Activated naive CD8-positive, alpha-beta T cell (primary cell): ENCODE results near the gene GABRB1.

Source experiments
- H3K27ac Mint-ChIP-seq: one replicate; pipeline ENCODE4 v1.8.0; 2021; ENCODE audit warnings: mixed read lengths
- H3K27me3 Mint-ChIP-seq: one replicate; pipeline ENCODE4 v1.8.0; 2021; ENCODE audit warnings: mixed read lengths
- H3K36me3 Mint-ChIP-seq: one replicate; pipeline ENCODE4 v1.8.0; 2021; ENCODE audit warnings: mixed read lengths
- H3K4me1 Mint-ChIP-seq: one replicate; pipeline ENCODE4 v1.8.0; 2021; ENCODE audit warnings: low read depth, mixed read lengths
- H3K4me3 Mint-ChIP-seq: one replicate; pipeline ENCODE4 v1.8.0; 2021; ENCODE audit warnings: mild to moderate bottlenecking, mixed read lengths
- H3K9me3 Mint-ChIP-seq: one replicate; pipeline ENCODE4 v1.8.0; 2021; ENCODE audit warnings: low read depth, mixed read lengths

Gene GABRB1

DNA sequence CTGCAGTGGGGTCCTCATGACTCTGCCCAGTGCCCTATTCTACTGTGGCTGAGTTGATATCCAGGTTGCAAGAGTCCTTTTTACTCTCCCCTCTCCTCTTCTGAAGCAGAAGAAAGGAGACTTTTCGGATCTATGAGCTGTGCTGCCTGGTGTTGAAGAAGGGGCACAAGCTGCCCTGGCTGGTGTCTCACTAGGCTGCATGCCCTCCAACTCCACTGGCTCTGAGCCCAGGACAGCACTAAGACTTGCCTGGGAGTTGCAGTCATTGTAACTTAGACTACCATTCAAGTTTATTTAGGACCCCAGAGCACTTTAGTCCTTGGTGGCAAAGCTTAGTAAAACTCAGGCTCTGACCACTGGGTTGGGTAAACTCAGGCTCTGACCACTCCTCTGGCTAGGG lies 89.4 kb downstream of the GABRB1 start:
- Mint-ChIP-seq H3K27me3 (peaks cover 2% of the 10 kb centered on the region), H3K4me3 (no peak overlapping the region), H3K36me3 (no peaks in the 10 kb centered on the region), H3K27ac (no peak overlapping the region), H3K9me3 (no peaks in the 10 kb centered on the region), H3K4me1 (no peaks in the 10 kb centered on the region)

DNA sequence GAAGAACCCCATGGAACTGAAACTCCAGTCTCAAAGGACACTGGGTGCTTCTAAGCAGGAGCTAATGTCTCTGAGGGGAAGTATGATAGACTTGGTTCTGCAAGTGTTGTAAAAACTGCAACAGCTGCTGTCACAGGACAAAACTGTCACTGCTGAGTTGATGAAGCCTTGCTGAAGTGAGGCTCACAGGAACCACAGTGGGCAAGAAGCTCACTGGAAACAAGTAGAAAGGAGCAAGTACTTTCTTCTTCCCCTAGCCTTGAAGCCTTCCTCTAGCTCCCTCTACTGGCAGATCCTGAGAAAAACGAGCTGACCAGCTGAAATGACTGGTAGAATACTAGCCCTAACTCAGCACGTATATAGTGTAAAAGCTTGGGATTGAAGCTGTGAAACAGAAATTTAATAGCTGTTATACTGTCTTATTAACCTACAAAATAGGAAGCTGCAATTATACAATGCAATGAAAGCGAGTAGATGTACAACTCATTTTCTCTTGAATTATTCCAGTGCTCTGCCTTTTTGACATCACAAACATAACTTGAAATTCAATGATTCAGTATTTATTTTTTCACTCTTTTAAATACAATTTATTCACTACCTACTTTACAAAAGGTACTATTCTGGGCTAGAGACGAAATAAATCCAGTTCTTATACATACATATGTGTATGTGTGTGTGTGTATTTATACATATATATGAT lies 91.4 kb downstream of the GABRB1 start:
- no peak overlapping the region for H3K27ac Mint-ChIP-seq
- peaks cover 2% of the 10 kb centered on the region for H3K27me3 Mint-ChIP-seq
- no peaks in the 10 kb centered on the region for H3K36me3 Mint-ChIP-seq
- no peaks in the 10 kb centered on the region for H3K9me3 Mint-ChIP-seq
- no peak overlapping the region for H3K4me3 Mint-ChIP-seq
- no peaks in the 10 kb centered on the region for H3K4me1 Mint-ChIP-seq

DNA sequence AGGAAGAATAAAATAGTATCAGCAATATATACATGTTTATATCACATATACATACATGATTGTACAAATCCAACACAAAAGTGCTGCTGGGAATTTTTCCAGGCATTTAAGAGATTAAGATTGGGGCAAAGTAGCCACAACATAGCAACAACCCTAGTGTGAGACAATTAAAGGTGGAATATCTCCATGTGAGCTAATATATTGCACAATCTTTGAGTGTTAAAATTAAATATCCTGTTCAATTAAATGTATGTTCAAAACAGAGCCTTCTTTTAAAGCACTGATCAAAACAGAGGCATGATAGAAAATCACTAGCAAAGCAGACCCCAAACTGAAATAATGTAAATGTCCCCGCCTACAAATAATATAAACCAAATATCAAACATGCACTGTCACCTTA lies 97.6 kb downstream of the GABRB1 start:
- Mint-ChIP-seq H3K36me3 (no peaks in the 10 kb centered on the region), H3K4me3 (no peak overlapping the region), H3K27me3 (peaks cover 2% of the 10 kb centered on the region)

DNA sequence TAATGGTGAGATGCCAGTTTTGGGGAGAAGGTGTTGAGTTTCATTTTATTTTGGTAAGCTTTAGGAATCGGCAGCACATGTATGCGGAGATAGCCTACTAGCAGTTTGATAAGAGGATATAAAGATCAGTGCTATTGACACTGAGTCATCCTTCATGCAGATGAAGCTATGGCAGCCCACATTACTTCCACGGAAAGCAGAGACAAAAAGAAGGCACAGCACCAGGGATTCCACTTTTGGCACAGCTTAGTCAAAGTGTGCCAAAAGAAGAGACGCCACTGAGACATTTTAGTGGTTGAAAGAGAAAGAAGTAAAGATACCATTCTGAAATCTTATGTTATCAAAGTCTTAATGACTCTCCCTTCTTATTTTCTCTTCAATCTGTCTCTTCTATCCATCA lies 103.8 kb downstream of the GABRB1 start:
- Mint-ChIP-seq H3K36me3 (no peaks in the 10 kb centered on the region), H3K4me1 (no peaks in the 10 kb centered on the region), H3K4me3 (no peak overlapping the region), H3K27ac (no peak overlapping the region), H3K9me3 (no peaks in the 10 kb centered on the region), H3K27me3 (no peaks in the 10 kb centered on the region)

More for the DNA sequence above, 97.6 kb downstream of the GABRB1 start:
- Mint-ChIP-seq H3K27ac (no peak overlapping the region), H3K4me1 (no peaks in the 10 kb centered on the region), H3K9me3 (no peaks in the 10 kb centered on the region)

DNA sequence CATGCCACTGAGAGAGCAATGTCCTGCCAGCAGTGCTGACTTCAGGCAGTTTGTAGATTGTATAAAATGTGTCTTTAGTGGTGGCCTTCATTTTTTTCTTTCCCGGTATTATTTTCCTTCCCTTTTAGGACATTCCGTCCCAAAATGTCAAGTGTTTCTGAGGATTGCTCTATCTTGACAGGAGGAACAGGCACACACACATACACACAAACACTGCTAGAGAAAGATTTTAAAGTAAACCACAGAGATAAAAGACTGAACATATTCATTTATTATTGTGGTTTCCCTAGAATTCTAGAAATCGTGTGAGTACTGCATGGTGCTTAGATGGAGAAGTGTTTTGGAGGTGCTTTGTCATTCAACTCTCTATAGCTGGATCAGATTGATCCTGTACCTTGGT lies 111.9 kb downstream of the GABRB1 start:
- Mint-ChIP-seq H3K9me3 (no peaks in the 10 kb centered on the region), H3K4me1 (no peaks in the 10 kb centered on the region), H3K27me3 (peaks cover 6% of the 10 kb centered on the region), H3K4me3 (no peak overlapping the region), H3K27ac (no peak overlapping the region), H3K36me3 (no peaks in the 10 kb centered on the region)

DNA sequence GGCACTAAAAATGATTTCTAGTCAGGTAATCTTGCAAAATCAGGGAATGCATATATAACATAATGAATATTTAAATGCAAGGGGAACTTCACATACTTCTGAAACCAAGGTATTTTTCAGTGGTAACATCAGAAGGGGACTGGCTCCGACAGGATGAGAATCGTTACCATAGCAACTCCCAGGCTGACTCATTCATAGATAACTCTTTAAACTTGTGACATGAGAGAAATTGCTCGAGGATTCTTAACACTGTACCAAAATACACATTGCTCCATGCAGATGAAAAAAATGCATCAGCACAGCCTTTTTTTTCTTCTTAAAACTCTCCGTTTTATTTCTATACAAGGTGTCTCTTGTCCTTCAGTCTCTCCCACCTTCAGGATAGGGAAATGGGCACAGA lies 114.3 kb downstream of the GABRB1 start:
- Mint-ChIP-seq H3K36me3 (no peaks in the 10 kb centered on the region), H3K27ac (no peak overlapping the region), H3K4me1 (no peaks in the 10 kb centered on the region), H3K9me3 (no peaks in the 10 kb centered on the region), H3K4me3 (no peak overlapping the region), H3K27me3 (peaks cover 6% of the 10 kb centered on the region)

DNA sequence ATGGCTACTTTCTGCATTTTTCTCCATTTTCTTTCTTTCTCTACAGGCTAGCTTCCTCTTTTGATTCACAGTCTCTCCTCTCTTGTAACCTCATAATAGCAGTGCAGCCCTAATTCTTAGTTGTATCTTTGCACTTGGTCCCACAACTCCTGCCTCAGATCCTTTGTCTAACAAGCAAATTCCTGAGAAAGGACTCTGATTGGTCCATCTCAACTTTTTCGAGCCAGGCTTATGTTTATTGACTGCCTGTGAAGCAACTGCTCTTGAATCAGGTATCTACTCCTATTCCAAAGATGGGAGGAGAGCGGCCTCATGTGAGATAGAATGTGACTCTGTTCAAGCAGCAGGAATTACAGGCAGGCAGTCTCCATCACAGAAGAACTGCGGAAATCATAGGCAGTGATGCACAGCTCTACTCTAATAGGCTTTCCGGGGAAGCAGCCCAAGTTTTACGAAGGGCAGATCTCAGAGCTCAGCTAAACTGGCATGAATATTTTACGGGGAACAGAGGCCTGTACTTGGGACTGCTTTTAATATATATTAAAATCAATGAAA lies 123.5 kb downstream of the GABRB1 start:
- H3K36me3 Mint-ChIP-seq: no peaks in the 10 kb centered on the region
- H3K9me3 Mint-ChIP-seq: no peaks in the 10 kb centered on the region
- H3K4me1 Mint-ChIP-seq: no peaks in the 10 kb centered on the region
- H3K27me3 Mint-ChIP-seq: peaks cover 2% of the 10 kb centered on the region
- no peak overlapping the region for H3K27ac Mint-ChIP-seq
- H3K4me3 Mint-ChIP-seq: no peak overlapping the region

DNA sequence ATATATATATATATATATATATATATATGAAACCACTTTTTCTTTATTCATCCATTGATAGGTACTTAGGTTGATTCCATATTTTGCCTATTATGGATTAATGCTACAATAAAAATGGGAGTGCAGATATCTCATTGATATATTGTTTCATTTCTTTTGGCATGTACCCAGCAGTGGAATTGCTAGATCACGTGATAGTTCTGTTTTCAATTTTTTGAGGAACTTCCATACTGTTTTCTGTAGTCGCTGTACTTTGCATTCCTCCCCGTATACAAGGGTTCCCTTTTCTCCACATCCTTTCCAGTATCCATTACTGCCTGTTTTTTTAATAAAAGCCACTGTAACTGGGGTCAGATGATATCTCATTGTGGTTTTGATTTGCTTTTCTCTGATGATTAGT lies 124.6 kb downstream of the GABRB1 start:
- H3K4me1 Mint-ChIP-seq: peaks cover 3% of the 10 kb centered on the region
- peaks cover 2% of the 10 kb centered on the region for H3K27me3 Mint-ChIP-seq
- no peaks in the 10 kb centered on the region for H3K9me3 Mint-ChIP-seq
- H3K36me3 Mint-ChIP-seq: no peaks in the 10 kb centered on the region
- H3K27ac Mint-ChIP-seq: no peak overlapping the region
- no peak overlapping the region for H3K4me3 Mint-ChIP-seq

DNA sequence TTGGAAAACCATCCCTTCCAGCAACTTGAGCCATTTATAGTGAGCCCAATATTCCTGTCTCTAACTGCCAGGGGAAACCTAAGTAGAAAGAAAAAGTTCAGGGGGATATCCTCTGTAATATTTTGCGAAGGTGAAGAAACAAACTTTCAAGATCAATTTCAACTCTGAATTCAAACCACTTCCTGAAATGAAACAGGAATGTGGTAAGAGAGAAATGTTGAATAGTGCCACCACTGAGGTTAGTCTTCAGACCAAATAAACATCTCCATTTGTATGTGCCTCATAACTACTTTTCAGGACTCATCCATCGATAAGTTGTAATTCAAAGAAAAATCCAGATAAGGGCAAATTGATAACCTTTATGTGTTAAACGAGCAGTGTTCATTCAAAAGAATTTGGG lies 128.7 kb downstream of the GABRB1 start:
- Mint-ChIP-seq H3K36me3 (no peaks in the 10 kb centered on the region), H3K4me1 (peaks cover 3% of the 10 kb centered on the region), H3K9me3 (no peaks in the 10 kb centered on the region), H3K27ac (no peak overlapping the region), H3K27me3 (no peaks in the 10 kb centered on the region), H3K4me3 (no peak overlapping the region)

DNA sequence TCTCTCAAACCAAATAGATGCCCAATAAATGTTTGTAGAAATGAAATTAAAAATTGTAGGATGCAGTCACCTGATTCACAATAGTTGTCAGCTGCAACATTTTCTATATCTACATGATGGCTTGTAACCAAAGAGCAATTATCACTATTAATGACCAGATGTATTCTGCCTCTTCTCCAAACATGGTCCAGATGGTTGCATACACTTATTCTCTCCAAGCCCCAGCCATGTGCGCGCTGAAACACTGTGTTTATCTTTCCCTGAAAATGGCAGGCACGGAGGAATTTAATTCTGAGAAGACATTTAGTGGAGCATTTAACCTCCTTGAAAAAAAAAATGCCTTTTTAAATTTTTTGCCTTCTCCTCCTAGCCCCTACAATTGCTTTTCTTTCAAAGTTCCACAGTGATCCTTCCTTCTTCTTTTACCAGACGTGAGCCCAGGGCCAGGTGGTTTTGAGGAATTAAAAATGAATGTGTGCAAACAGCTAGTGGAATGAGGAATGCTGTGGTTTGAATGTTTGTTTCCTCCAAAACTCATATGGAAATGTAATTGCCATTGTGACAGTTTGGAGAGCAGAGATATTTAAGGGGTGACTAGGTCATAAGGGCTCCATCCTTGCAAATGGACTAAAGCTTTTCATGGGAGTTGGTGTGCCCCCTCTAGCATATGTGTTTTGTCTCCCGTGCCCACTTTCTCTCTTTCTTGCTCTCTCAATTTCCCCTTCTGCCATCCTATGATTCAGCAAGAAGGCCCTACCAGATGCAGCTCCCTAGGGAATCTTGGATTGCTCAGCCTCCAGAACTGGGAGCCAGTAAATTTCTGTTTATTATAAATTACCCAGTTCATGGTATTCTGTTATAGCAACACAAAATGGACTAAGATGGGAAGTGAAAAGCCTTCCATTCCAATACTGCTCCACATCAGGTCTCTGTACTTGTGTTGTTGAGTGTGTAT lies 136.0 kb downstream of the GABRB1 start:
- Mint-ChIP-seq H3K4me1 (no peaks in the 10 kb centered on the region), H3K27ac (no peak overlapping the region), H3K27me3 (peaks cover 4% of the 10 kb centered on the region), H3K4me3 (no peak overlapping the region), H3K9me3 (no peaks in the 10 kb centered on the region), H3K36me3 (no peaks in the 10 kb centered on the region)

DNA sequence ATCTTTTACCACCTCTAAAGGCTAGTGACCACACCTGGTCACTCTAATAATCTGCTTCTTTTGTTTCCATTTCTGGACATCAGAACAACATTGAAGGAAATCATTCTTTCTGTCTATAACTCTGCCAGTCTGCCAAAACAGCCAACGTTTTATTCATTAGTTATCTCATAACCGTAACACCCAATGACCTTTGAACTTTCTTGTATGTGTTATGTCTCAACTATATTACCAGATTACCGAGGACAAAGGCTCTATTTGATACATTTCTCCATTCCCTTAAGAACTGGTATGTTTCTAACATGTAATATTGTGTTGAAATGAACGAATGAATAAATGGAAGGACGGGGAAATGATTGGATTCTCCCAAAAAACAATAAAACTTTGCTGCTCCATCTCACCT lies 152.7 kb downstream of the GABRB1 start:
- Mint-ChIP-seq H3K4me3 (no peak overlapping the region), H3K9me3 (no peaks in the 10 kb centered on the region), H3K4me1 (no peaks in the 10 kb centered on the region)

DNA sequence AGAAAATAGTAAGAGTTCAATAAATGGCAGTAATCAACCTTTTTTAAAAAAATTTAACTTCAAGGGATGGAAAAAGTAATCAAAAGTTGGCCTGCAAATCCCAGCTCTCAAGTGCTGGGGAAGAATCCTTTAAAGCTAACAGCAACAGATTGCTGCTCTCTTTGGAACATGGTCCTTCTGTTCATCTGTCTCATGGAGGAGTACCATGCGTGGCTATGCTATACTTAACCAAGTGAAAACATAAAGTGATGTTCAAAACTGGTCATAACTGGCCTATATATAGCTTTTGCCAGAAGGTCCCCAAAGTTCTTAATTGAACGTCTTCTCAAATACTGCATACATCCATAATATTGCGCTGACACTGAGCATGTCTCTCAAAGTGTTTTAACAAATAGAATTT lies 154.4 kb downstream of the GABRB1 start:
- peaks cover 18% of the 10 kb centered on the region for H3K27me3 Mint-ChIP-seq
- no peak overlapping the region for H3K4me3 Mint-ChIP-seq
- no peak overlapping the region for H3K27ac Mint-ChIP-seq
- H3K4me1 Mint-ChIP-seq: no peaks in the 10 kb centered on the region
- no peaks in the 10 kb centered on the region for H3K36me3 Mint-ChIP-seq
- no peaks in the 10 kb centered on the region for H3K9me3 Mint-ChIP-seq

More for the DNA sequence above, 152.7 kb downstream of the GABRB1 start:
- Mint-ChIP-seq H3K36me3 (no peaks in the 10 kb centered on the region), H3K27me3 (peaks cover 18% of the 10 kb centered on the region), H3K27ac (no peak overlapping the region)

DNA sequence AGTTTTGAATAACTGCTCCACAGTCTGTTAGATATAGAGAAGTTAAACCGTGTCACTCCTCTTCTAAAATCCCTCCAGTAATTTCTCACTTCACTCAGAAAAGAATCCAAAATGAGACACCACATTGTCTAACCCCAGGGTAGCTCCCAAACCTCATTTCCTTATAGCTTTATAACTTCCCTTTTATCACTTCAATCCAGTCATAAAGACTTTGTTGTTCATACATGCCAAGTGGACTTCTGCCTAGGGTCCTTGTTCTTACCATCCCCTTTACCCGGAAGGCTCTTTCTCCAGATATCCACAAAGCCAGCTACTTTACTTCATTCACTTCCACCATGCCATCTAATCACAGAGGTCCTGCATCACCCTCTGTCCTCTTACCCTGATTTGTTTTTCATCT lies 156.2 kb downstream of the GABRB1 start:
- no peaks in the 10 kb centered on the region for H3K9me3 Mint-ChIP-seq

DNA sequence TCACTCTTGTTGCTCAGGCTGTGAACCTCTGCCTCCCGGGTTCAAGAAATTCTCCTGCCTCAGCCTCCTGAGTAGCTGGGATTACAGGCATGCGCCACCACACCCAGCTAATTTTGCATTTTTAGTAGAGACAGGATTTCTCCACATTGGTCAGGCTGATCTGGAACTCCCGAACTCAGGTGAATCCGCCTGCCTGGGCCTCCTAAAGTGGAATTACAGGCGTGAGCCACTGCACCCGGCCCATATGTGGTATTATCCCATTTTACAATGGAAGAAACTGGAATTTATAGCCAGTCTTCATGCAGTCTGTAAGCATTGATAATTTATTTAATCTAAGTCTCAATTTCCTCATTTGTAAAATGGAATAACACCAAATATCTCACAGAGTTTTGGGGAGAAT lies 161.8 kb downstream of the GABRB1 start:
- no peaks in the 10 kb centered on the region for H3K9me3 Mint-ChIP-seq
- H3K36me3 Mint-ChIP-seq: no peaks in the 10 kb centered on the region
- no peak overlapping the region for H3K4me3 Mint-ChIP-seq
- H3K4me1 Mint-ChIP-seq: no peaks in the 10 kb centered on the region
- no peak overlapping the region for H3K27ac Mint-ChIP-seq
- H3K27me3 Mint-ChIP-seq: peaks cover 3% of the 10 kb centered on the region

More for the DNA sequence above, 156.2 kb downstream of the GABRB1 start:
- H3K27ac Mint-ChIP-seq: no peak overlapping the region
- no peaks in the 10 kb centered on the region for H3K36me3 Mint-ChIP-seq
- H3K4me3 Mint-ChIP-seq: no peak overlapping the region
- no peaks in the 10 kb centered on the region for H3K4me1 Mint-ChIP-seq
- peaks cover 12% of the 10 kb centered on the region for H3K27me3 Mint-ChIP-seq

DNA sequence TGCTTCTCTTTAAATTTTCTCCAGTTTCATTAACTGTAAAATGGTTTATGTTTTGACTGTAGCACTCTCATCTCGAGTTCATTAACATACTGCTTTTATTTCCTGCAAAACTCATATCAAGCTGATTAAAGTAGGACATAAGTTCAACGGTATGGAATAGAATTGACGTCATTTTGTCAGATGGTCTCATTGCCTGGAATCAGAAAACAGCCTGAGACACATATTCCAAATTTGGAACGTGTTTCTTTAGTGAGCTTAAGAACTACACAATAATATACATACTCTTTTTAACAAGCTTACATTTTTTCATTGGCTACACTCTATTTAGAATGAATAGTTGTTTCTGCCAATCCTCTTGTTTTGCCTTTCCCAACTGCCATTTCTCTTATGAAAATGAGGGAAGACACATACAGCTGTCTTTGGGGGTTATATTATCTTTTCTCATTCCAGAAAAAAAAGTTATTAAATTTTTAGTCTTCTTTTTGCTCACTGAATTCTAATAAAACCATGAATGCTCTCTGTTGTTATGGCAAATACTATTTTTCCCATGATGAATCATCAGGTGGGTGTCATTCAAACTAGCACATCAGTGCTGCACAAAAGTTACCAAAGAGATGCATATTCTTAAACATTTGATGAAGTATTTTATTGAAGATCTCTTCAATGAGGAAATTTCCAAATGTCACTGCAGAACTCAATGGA lies 162.8 kb downstream of the GABRB1 start:
- H3K4me1 Mint-ChIP-seq: no peaks in the 10 kb centered on the region
- H3K27me3 Mint-ChIP-seq: peaks cover 4% of the 10 kb centered on the region
- H3K9me3 Mint-ChIP-seq: no peaks in the 10 kb centered on the region

More for the DNA sequence above, 162.8 kb downstream of the GABRB1 start:
- no peak overlapping the region for H3K27ac Mint-ChIP-seq
- H3K36me3 Mint-ChIP-seq: no peaks in the 10 kb centered on the region
- no peak overlapping the region for H3K4me3 Mint-ChIP-seq
